Naive thymus-derived CD4-positive, alpha-beta T cell (primary cell): ENCODE data around the gene BMP6. TPM values are rescaled to one million over a fixed set of nuclear protein-coding genes. Genes with fewer than 3 reads are reported as not detected.

Experiments
- ATAC-seq: fragments of 150-1000 bp; cut with Tn5 transposase; 2 replicates; pipeline ENCODE4 v1.10.0; 2021; ENCODE audit warnings: mild to moderate bottlenecking, moderate library complexity
- CTCF ChIA-PET: fragments of 350-600 bp; sonication (Branson Sonifier 250); formaldehyde crosslinking; loops from one replicate; lab custom pipeline; 2021; ENCODE audit warnings: antibody characterized with exemption; lab: Charles Lee
- POLR2A ChIA-PET: fragments of 350-600 bp; sonication (Branson Sonifier 250); formaldehyde crosslinking; loops from one replicate; lab custom pipeline; 2021; ENCODE audit warnings: antibody characterized with exemption, inconsistent platforms; lab: Charles Lee
- DNase-seq, 9 donors: peaks; one replicate each; pipeline versions ENCODE4 v3.0.0 to v3.0.0-alpha.2; 2020 to 2022; ENCODE audit warnings: mixed read lengths in 1 of 9
- H3K27ac ChIP-seq: one replicate; pipeline ENCODE4 v1.7.0; 2013; ENCODE audit warnings: mild to moderate bottlenecking, low read depth, low read length, moderate library complexity
- H3K27me3 ChIP-seq, 2 donors: one replicate each; pipeline ENCODE4 v1.7.0; 2013; ENCODE audit warnings: low read length in 2 of 2, mild to moderate bottlenecking in 2 of 2, moderate library complexity in 2 of 2; ENCODE audit not compliant: control insufficient read depth in 2 of 2, insufficient read depth in 2 of 2
- H3K36me3 ChIP-seq, 3 experiments: 1 replicate in 2 of 3; 2 replicates in 1 of 3; pipeline ENCODE4 v1.7.0; 2013; ENCODE audit warnings: low read length in 3 of 3, mild to moderate bottlenecking in 3 of 3, moderate library complexity in 1 of 3; ENCODE audit not compliant: insufficient read depth in 3 of 3, control insufficient read depth in 2 of 3
- H3K4me1 ChIP-seq, 2 donors: one replicate each; pipeline ENCODE4 v1.7.0; 2013; ENCODE audit warnings: low read length in 2 of 2, mild to moderate bottlenecking in 2 of 2, moderate library complexity in 1 of 2; ENCODE audit not compliant: control insufficient read depth in 2 of 2, insufficient read depth in 2 of 2
- H3K4me3 ChIP-seq: 2 replicates; pipeline ENCODE4 v1.7.0; 2013; ENCODE audit warnings: mild to moderate bottlenecking, low read length
- H3K9me3 ChIP-seq, 3 experiments: 1 replicate in 2 of 3; 2 replicates in 1 of 3; pipeline ENCODE4 v1.7.0; 2013; ENCODE audit warnings: low read length in 3 of 3; ENCODE audit not compliant: control insufficient read depth in 2 of 3
- H3K27ac Mint-ChIP-seq, 9 donors: one replicate each; pipeline ENCODE4 v1.8.0; 2020 to 2022; ENCODE audit warnings: mixed read lengths in 9 of 9, mild to moderate bottlenecking in 8 of 9, moderate library complexity in 5 of 9, inconsistent platforms in 2 of 9
- H3K27me3 Mint-ChIP-seq, 5 donors: one replicate each; pipeline ENCODE4 v1.8.0; 2021 to 2022; ENCODE audit warnings: mixed read lengths in 5 of 5, mild to moderate bottlenecking in 1 of 5
- H3K36me3 Mint-ChIP-seq, 5 donors: one replicate each; pipeline ENCODE4 v1.8.0; 2020 to 2022; ENCODE audit warnings: mixed read lengths in 5 of 5, mild to moderate bottlenecking in 3 of 5, inconsistent platforms in 1 of 5
- H3K4me1 Mint-ChIP-seq, 7 donors: one replicate each; pipeline ENCODE4 v1.8.0; 2020 to 2022; ENCODE audit warnings: mixed read lengths in 7 of 7, mild to moderate bottlenecking in 3 of 7, inconsistent platforms in 1 of 7
- H3K4me3 Mint-ChIP-seq, 10 donors: one replicate each; pipeline ENCODE4 v1.8.0; 2020 to 2022; ENCODE audit warnings: mild to moderate bottlenecking in 10 of 10, mixed read lengths in 10 of 10, moderate library complexity in 6 of 10, inconsistent platforms in 2 of 10
- H3K9me3 Mint-ChIP-seq, 11 donors: one replicate each; pipeline ENCODE4 v1.8.0; 2020 to 2022; ENCODE audit warnings: mixed read lengths in 11 of 11, mild to moderate bottlenecking in 4 of 11, inconsistent platforms in 1 of 11, moderate library complexity in 1 of 11
- intact Hi-C, 2 donors: fragments of 100-400 bp; cut with micrococcal nuclease; formaldehyde crosslinking; loops; one replicate each; pipeline ENCODE4 v1.15.1; 2023
- polyA plus RNA-seq, 2 donors: library from polyadenylated mRNA; unstranded; fragments of 300-500 nt; fragmentation: Illumina TruSeq; gene quantifications; one replicate each; pipeline ENCODE4 v1.2.3, GENCODE V29; 2021
- total RNA-seq, 6 experiments: library from RNA in 5 of 6; stranded (reverse) in 5 of 6; gene quantifications; 1 replicate in 5 of 6; 2 replicates in 1 of 6; pipeline ENCODE4 v1.2.3 and lab custom pipeline; 2021 to 2026

BMP6 gene
- total and polyA plus RNA-seq, 7 experiments from 2014 or later, result 0.07 to 0.56 (median 0.37) TPM; not detected in 4

DNA sequence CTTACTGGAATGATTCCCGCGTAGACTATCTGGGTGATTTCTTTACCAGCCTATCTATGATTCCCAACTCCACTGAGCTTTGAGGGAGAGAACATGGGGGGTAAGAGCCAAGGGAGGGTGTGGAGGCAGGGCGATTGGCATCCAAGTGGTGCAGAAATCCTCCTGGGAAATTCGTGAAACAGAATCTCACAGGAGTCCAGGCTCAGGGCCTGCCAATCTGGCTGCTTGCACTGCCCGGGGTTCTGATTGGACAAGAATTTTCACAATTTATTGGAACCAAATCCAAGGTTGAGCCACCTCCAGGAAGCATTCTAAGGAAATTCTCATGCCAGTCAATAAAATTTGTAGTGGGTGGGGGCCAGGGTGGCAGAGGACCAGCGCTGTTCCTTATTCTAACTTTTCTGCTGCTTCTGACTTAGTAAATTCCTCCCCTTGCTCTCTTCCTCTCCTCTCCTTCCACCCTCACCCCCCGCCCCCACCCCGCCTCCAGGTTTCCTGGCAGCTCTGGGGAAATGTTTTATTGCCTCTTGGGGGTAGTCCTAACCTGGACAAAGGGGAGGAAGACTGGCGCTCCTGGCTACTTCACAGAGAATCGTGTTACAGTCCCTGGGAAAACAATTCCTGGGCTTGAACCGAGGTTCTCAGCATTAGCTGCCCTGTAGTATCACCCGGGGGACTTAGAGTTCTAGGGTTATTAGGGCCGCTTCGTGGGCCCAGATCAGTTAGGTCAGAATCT lies 3.1 kb downstream of the BMP6 start:
- intact Hi-C loops, result loop anchor here (5.0 to 10.0 kb wide), 3 partner anchors 706 to 1724 kb away; partner anchors contain the start of genes SLC35B3 (in 2 of the 2) and NRN1 (in 1 of the 2)
- H3K9me3 Mint-ChIP-seq, result no peaks in the 10 kb centered on the region
- CTCF ChIA-PET, result no interaction called here

DNA sequence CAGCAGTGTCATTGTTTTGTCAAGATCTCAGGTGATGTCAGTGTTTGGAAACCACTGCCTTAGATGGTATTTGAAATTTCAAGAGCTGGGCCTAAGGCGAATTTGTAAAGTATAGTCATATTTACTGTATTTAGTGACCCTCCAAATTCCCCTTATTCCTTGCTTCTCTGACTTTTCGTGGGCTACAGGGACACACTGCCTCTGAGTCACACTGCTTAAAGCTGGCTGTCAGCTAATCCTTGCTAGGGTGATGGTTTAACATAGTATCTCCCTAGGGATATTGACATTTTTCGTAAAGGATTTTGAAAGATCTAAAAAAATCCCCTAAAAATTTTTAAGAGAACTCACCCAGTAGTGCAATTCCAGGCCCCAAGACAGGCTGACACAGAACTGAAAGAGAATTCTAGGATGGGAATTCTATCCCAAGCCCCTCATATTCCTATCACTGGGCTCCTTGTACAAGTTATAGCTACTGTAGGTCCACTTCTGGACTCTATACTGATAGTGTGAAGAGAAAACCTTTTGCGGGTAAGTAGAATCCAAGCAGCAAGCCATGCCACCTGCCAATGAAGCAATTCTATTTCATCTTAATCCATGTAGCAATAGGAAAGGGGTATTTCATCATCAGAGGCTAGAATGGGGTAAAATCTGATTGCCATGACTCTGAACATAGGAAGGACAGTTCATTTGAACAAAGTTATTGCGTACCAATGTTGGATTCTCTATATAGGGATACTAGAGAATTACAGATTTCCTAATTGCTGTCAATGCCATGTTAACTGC lies 4.3 kb downstream of the BMP6 start:
- DNase-seq, result no peak
- Mint-ChIP-seq H3K27ac (no peak overlapping the region), H3K4me1 (peaks cover 13 to 24% (median 17%) of the 10 kb centered on the region in 7 donors), H3K4me3 (no peak overlapping the region), H3K27me3 (peaks cover 68 to 84% (median 77%) of the 10 kb centered on the region in 5 donors), H3K9me3 (no peaks in the 10 kb centered on the region), H3K36me3 (no peaks in the 10 kb centered on the region)
- ChIA-PET CTCF (no interaction called here), POLR2A (no interaction called here)
- no peaks in the 10 kb centered on the region for H3K36me3 ChIP-seq
- H3K4me3 ChIP-seq, result no peak overlapping the region
- peaks cover 9 to 21% of the 10 kb centered on the region in 2 donors for H3K27me3 ChIP-seq
- H3K27ac ChIP-seq, result no peak overlapping the region
- peaks cover 0 to 7% of the 10 kb centered on the region in 2 donors for H3K4me1 ChIP-seq
- no peak for ATAC-seq
- H3K9me3 ChIP-seq, result no peaks in the 10 kb centered on the region
- intact Hi-C loops, result no loop called here

More for the DNA sequence above, 3.1 kb downstream of the BMP6 start:
- H3K27ac ChIP-seq, result no peak overlapping the region
- H3K9me3 ChIP-seq, result no peaks in the 10 kb centered on the region
- ATAC-seq (no peak), DNase-seq (no peak)
- Mint-ChIP-seq H3K27me3 (peaks cover 67 to 84% (median 74%) of the 10 kb centered on the region in 5 donors), H3K4me1 (peaks cover 13 to 24% (median 17%) of the 10 kb centered on the region in 7 donors), H3K27ac (peak overlapping the region in 1 of 9 donors; percentile 26), H3K36me3 (no peaks in the 10 kb centered on the region), H3K4me3 (peak overlapping the region; percentile 25 to 80 (median 56))
- H3K4me1 ChIP-seq, result peaks cover 0 to 7% of the 10 kb centered on the region in 2 donors
- H3K27me3 ChIP-seq, result peaks cover 13 to 21% of the 10 kb centered on the region in 2 donors
- H3K4me3 ChIP-seq, result no peak overlapping the region
- POLR2A ChIA-PET, result no interaction called here
- no peaks in the 10 kb centered on the region for H3K36me3 ChIP-seq

DNA sequence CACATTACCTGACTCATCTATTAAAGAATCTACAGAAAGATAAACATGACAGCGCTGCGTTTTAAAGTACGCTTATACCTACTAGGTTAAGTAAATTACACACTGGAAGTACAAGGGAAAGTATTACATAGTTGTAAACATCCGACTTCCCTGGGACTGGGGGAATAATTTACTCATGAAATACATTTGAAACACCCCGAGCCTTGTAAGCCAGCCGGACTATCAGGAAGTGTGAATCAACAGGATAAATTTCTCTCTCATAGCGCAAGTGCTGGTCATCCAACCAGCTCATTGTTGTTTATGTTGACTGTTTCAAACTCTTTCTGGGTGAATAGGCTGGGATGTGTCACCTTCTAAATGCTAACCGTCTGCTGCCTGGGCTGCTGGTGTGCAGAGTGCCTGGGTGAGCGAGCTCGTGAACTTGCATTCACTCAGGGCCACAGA lies 4.9 kb downstream of the BMP6 start:
- no peak overlapping the region for H3K27ac ChIP-seq
- Mint-ChIP-seq H3K27me3 (peaks cover 68 to 84% (median 75%) of the 10 kb centered on the region in 5 donors), H3K4me1 (peaks cover 9 to 18% (median 12%) of the 10 kb centered on the region in 7 donors), H3K9me3 (no peaks in the 10 kb centered on the region), H3K36me3 (no peaks in the 10 kb centered on the region), H3K4me3 (no peak overlapping the region), H3K27ac (no peak overlapping the region)
- no peaks in the 10 kb centered on the region for H3K9me3 ChIP-seq
- ATAC-seq (no peak), DNase-seq (no peak)
- intact Hi-C loops, result no loop called here
- H3K36me3 ChIP-seq, result no peaks in the 10 kb centered on the region
- H3K27me3 ChIP-seq, result peaks cover 8 to 21% of the 10 kb centered on the region in 2 donors
- peaks cover 0 to 7% of the 10 kb centered on the region in 2 donors for H3K4me1 ChIP-seq
- POLR2A ChIA-PET, result no interaction called here
- no peak overlapping the region for H3K4me3 ChIP-seq
- CTCF ChIA-PET, result no interaction called here

DNA sequence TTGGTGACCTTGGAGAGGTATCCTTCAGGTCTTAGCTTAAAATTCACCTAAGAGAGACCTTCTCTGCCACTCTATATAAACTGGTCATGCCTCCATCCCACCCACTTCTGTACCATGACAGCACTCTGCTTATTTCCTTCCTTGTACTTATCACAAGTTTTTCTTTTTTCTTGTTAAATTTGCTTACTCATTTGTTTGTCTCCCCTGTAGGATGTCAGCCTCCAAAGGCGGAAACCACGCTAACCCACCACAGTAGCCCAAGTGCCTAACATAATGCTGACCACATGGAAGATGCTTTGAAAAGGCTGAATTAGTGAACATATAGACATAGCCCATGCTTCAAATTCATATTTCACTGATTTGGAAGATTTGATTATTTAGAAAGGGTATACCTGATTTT lies 5.4 kb downstream of the BMP6 start:
- DNase-seq, result no peak
- no peak overlapping the region for H3K4me3 Mint-ChIP-seq
- no peaks in the 10 kb centered on the region for H3K36me3 Mint-ChIP-seq
- intact Hi-C loops, result no loop called here
- Histone ChIP-seq H3K36me3 (no peaks in the 10 kb centered on the region), H3K9me3 (no peaks in the 10 kb centered on the region), H3K4me3 (no peak overlapping the region), H3K4me1 (peaks cover 0 to 7% of the 10 kb centered on the region in 2 donors), H3K27me3 (peaks cover 8 to 21% of the 10 kb centered on the region in 2 donors), H3K27ac (no peak overlapping the region)
- no peaks in the 10 kb centered on the region for H3K9me3 Mint-ChIP-seq
- peaks cover 72 to 84% (median 74%) of the 10 kb centered on the region in 5 donors for H3K27me3 Mint-ChIP-seq
- ChIA-PET CTCF (no interaction called here), POLR2A (no interaction called here)
- H3K27ac Mint-ChIP-seq, result no peak overlapping the region
- ATAC-seq, result no peak
- peaks cover 6 to 17% (median 10%) of the 10 kb centered on the region in 7 donors for H3K4me1 Mint-ChIP-seq

DNA sequence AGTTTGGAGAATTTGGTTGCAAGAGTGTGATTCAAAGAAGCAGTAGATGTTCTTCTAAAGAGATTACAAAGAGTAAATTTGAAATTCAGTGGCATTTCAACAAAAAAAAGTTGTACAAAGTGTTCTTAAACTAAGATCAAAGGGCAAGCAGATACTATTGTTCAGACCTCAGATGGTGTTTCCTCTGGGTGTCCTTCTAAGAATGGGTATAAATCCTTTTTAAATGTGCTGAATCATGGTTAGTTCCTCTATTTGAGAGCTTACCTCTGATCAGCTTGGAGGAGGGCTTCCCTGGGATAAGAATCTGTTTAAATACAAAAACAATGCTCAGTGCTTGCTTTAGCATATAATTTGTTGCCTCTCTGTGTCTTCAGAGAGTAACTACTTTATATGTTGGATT lies 6.3 kb downstream of the BMP6 start:
- ATAC-seq (no peak), DNase-seq (no peak)
- peaks cover 76 to 90% (median 79%) of the 10 kb centered on the region in 5 donors for H3K27me3 Mint-ChIP-seq
- H3K4me1 Mint-ChIP-seq, result peaks cover 6 to 16% (median 10%) of the 10 kb centered on the region in 7 donors
- H3K27me3 ChIP-seq, result peaks cover 8 to 21% of the 10 kb centered on the region in 2 donors
- intact Hi-C loops, result no loop called here
- no peaks in the 10 kb centered on the region for H3K9me3 ChIP-seq
- H3K4me3 ChIP-seq, result no peak overlapping the region
- no peaks in the 10 kb centered on the region for H3K9me3 Mint-ChIP-seq
- ChIA-PET CTCF (interaction anchor here (0.9 kb wide), 1 partner anchor 487 kb away, joined by 3 read pairs; no protein-coding TSS in a partner anchor), POLR2A (no interaction called here)
- peaks cover 0 to 7% of the 10 kb centered on the region in 2 donors for H3K4me1 ChIP-seq
- no peak overlapping the region for H3K27ac Mint-ChIP-seq
- H3K4me3 Mint-ChIP-seq, result no peak overlapping the region
- H3K36me3 ChIP-seq, result no peaks in the 10 kb centered on the region
- no peaks in the 10 kb centered on the region for H3K36me3 Mint-ChIP-seq
- no peak overlapping the region for H3K27ac ChIP-seq

DNA sequence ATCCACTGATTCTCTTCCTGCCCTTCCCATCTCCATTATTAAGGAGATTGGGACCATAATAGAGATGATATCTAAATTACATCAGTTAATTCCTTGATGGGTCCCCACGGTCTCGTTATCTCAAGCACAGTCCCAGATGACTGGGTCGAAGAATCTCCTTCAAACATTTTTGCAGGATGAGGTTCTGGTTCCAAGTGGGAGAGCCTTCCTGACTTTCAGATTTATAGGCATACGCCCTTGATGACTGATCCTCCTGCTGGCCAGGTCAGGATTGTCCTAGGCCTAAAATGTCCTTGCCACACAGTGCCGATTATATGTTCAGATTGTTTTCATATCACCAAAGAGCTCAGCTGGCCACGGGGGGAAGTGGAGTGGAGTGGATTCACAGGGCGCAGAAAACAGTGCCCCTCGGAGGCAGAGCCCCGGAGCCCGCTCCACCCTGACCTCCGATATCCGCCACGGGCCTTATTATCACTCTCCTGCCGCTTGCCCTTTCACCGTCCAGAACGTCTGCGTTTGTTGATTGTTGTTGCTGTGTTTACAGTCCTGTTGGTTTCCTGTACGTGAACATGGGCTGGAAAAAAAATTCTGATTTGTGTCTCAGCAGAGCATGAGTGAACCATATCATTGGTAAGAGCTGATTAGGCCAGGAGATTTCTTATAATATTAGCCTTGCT lies 8.9 kb downstream of the BMP6 start:
- POLR2A ChIA-PET, result no interaction called here
- Mint-ChIP-seq H3K27ac (no peak overlapping the region), H3K4me1 (no peaks in the 10 kb centered on the region), H3K4me3 (no peak overlapping the region), H3K27me3 (peaks cover 67 to 89% (median 80%) of the 10 kb centered on the region in 5 donors), H3K9me3 (no peaks in the 10 kb centered on the region), H3K36me3 (no peaks in the 10 kb centered on the region)
- Histone ChIP-seq H3K27ac (no peak overlapping the region), H3K9me3 (no peaks in the 10 kb centered on the region), H3K4me1 (no peaks in the 10 kb centered on the region), H3K27me3 (peaks cover 8 to 9% of the 10 kb centered on the region in 2 donors), H3K36me3 (no peaks in the 10 kb centered on the region), H3K4me3 (no peak overlapping the region)
- intact Hi-C loops, result no loop called here
- CTCF ChIA-PET, result no interaction called here
- DNase-seq (no peak), ATAC-seq (no peak)
